NCI-H2227 (cell line): ENCODE measurements around the gene RAB37.

ENCODE experiments used
- DNase-seq: peaks from one replicate; lab custom pipeline; 2025; ENCODE audit not compliant: unreplicated experiment; lab: John Stamatoyannopoulos, UW

Gene RAB37

DNA sequence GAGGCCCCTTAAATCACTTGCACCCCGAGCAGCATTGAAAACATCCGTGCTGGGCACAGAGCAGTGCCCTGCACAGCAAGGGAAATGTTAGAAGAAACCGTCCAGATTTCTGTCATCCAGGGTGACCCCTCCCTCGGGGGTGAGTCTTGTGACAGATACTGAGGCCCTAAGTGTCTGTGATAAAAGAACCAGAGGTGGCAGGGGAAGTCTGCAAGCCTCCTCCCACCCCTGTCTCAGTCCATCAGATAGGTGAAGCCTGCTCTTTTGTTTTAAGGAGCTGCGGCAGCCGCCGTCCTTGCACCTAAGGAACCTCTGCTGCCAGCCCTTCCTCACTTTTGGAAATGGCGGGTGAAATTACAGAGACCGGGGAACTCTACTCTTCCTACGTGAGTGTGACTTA, 39.9 kb downstream of the RAB37 start:
- DNase-seq: no peak

DNA sequence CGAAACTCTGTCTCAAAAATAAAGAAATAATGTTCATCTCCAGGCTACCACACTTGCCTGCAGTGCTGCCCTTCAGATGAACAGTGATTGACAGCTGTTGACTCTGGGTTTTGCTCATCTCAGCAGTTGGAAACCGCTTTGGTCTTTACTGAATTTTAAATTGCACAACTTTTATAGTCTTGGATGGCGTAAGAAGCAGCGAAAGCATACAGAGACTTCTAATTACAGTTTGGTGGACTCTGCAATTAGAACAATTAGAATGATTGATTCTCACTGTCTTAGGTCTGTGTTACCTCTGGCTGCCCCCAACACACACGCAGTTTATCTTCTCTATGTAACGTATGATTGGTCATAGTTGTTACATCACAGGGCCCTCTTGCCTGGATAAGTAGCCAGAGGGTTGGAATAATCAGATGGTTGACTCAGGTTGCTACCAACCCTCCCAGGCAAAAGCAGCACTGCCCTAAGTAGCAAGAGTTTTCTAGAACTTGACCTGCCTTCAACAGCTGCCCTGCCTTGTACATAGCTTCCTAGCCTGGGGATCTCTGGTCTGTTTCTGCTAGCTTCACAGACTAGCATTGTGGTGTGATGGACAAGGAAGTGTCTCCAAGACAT, 41.0 kb downstream of the RAB37 start:
- no peak for DNase-seq

DNA sequence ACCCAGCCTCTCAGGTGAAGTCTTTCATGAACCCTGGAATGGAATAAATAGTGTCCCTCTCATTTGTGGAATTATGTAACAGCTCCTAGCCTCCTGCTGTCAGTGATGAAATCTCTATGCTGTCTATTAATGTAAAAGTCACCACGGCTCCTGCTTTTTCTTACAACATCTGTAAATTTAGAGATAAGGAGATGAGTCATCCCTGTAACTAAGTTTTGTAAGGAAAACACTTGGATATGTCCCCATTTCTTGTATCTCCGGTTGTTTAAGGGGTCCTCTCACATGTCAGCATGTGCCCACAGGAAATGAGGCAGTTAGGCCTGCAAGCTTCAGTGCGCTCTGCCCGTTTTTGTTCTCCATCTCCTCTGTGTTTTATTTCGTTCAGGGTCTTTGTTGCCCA, 41.9 kb downstream of the RAB37 start:
- no peak for DNase-seq

DNA sequence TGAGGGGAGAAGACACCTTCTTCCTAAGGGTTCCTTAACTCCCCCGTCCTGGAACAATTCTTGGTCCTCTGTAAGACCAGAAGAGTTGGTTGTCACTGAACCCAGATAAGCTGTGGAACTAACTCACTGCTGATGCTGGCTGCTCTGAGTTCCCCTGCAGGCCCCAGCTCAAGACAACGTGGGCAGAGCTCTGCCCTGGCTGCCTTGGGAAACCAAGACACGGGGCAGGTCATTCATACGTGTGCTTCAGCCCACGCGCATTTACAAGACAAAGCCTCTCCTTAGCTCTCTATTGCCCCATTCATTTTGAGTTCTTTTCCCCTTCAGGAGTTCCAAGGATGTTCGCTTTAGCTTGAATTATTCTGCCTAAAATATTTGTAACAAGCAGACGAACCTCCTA, 42.4 kb downstream of the RAB37 start:
- DNase-seq: no peak

DNA sequence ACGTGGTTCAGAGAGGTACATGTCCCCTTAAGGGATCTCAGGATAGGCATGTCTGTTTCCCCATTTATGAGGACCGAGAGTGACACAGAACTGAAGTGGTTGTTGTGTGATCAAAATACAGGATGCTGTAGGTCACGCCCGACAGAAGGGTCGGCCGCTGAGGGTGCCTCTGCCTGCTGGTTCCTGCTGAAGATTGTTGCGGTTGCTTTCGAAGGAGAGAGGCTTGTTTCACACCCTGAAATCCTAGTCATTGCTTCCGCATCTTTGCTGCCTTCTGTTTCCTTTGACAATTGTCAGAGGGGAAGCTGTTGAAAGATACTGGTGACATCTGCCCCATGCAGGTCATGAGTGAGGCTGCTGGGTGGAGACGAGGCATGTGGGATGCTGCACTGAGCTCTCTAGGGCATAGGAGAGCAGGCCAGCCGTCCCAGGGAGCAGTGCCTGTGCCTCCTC, 42.9 kb downstream of the RAB37 start:
- DNase-seq: no peak

DNA sequence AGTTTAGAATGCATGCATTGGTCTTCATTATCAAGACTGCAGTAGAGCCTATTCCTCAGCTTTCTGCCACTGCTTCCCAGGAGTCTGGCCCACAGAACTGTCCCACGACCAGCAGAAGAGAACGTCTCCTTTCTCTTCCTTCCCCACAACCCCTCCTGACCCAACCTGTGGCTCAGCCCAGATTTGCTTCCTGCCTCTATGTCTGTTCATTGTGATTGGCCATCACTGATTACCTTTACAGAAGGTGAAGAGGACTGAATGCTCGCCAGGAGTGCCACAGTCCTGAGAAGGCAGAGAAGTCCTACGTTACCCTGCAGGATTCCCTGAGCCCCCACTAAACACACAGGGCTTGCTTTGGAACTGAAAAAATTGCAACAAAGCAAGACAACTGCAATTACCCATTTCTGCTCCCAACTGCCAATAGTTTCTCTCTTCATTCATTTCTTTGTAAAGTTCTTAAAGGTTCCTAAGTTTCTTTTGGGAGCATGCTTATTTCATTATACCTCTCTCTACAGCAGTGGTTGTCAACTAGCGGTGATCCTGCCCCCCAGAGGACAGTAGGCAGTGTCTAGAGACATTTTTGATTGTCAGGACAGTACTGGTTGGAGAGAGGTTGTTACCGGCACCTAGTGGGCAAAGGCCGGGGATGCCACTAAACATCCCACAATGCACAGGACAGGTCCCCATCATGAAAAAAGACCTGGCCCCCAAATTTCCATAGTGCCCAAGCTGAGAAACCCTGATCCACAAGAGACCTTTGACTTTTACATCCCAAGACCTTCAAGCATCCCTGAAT, 43.6 kb downstream of the RAB37 start:
- no peak for DNase-seq

DNA sequence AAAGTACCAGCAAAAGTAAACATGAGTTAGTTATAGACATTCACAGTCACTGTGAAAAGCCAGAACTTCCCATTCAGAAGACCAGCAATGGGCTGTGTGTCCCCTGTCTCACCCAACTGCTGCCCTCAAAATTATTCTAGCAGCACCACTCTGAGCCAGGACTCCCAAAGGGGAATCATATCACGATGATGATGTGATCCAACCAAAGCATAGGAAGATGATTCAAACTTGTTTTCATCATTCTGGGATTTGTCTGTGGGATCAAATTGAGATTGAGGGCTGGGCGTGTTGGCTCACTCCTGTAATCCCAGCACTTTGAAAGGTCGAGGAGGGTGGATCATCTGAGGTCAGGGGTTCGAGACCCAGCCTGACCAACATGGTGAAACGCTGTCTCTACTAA, 45.5 kb downstream of the RAB37 start:
- no peak for DNase-seq

DNA sequence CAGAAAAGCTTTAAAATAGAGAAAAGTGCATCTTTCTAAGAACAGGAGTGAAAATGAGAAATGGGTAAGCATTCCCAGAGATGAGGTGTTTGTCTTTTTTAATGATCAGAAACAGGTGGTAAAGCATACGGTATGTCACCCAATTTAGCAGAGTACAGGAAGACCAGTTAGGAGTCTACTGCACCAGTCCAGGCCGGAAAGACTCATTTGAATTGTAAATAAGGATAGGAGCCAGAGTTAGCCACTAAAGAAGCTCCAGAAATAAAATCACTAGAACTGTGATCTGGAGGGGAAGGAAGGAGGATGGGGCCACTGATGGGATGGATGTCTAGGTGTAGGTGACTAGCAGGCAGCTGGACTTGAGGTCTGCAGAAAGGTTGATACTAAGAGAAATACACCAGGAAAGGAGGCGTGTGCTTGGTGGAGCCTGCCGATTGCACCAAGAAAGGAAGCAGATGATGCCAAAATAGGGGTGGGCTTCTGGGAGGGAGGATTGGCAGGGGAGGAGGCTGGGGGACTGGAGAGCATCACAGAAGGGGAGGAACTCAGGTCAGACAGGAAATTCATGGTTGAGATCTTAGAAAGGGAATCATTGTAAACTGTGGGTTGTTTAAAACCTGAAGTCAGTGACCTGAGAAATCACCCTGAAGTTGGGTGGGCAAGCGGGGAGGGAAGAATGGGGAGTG, 47.2 kb downstream of the RAB37 start:
- no peak for DNase-seq

DNA sequence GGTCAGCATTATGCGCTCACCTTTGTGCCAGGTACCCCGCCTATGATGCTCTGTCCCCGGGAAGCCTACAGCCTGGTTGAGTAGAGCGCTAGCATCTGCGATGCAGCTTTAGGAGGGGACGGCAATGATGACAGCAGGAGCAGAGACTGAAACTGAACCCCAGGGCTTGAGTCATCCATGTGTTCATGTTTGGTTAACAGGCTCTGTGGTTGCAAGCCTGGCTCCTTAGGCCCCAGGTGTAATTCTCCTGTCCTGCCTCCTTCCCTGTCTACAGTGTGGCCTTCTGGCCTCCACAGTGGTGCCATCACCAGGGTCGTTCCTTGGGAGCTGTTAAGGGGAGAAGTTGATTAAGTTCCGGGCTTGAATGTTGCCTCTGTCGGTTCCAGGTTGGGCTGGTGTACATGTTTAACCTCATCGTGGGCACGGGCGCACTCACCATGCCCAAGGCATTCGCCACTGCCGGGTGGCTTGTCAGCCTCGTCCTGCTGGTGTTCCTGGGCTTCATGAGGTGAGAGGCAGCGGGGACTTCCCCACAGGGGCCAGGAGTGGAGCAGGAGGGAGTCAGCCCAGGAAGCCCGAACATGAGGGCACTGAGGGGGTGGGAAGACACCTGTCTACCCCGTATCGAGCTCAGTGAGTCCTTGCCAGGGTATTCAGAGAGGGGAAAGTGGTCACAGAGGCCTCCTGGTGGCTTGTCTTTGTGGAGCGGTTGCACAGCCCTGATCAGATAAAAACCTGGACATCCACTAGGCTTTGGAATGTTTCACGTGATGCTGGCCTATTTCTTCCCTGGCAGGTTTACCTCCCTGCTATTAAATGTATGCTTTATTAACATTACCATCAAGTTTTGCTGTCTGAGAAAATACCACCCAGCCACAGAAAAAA, 48.3 kb downstream of the RAB37 start:
- no peak for DNase-seq

DNA sequence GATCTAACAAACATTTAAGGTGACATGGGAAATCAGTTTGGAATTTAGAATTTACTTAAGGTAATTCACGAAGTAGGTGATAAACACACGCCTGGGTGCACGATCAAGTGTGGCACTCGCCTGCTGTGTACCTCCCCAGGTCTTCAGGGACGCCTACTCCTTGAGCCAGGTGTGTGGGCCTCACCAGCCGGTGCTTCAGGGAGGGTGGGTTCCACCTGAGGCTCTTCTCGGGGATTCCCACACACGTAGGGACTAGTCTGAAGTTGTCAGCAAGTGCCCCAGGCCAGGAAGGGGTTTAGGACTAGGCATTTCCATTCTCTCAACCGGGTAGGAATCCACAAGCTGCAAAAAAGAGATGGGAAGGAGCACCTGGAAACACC, 48.9 kb downstream of the RAB37 start:
- DNase-seq: no peak

DNA sequence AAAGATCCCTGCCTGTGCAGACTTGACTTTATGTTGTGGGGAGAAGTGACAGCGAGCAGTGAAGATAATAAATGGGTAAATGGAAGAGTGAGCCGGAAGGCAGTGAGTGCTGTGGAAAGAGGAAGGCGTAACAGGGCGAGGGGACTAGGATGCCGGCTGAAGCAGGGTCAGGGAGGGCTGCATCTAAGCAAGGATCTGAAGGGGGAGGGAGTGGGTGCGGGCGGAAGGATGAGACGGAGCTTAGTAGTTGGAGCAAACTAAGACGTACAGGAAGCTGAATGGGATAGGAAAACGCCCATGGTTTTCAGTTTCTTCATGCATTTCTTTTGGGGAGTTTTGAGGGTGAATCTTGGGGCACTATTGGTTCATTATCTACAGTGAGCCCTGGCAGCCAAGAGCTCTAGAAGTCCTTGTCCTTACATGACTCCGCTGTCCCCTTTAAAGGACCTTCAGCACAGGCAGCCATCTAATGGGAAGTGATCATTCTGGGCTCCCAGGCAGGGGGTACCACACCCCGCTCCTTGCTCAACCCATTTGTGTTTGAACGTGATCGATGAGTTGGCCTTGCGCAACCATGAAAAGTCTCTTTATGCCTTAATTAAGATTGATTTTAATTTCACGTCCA, 49.5 kb downstream of the RAB37 start:
- no peak for DNase-seq

DNA sequence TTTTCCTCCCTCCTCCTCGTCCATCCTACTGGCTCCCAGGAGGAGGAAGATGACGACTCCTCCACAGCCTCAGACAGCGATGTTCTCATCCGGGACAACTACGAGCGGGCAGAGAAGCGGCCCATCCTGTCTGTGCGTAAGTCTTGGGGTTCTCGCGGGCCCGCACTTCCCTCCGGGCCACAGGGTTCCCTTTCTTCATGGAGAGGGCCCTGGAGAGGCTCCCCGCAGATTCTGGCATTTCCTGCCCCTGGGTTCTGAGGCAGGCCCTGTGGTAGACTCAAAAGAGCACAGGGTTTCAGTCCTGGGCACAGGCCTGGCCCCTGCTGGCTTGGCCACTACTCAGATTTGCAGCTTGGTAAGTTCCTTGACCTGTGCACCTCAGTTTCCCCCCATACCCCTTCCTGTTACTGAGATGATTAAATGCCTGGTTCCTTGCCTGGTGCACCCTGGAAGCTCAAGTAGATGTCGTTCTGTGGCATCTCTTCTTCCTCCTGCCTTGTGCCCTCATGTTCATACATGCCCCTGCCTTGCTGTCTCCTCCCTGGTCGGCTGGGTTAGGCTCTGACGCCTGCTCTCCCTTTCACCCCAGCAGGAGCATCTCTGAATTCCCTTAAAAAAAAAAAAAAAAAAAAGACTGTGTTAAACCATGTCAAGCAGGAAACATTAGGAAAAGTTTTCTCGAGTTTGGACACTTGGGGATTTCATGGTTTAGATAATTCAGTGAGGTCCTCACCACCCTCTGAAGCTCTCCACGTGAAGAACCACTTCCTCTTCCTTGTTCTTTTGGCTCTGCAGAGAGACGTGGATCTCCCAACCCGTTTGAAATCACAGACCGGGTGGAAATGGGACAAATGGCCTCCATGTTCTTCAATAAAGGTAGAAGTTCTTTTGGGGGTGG, 53.4 kb downstream of the RAB37 start:
- no peak for DNase-seq

DNA sequence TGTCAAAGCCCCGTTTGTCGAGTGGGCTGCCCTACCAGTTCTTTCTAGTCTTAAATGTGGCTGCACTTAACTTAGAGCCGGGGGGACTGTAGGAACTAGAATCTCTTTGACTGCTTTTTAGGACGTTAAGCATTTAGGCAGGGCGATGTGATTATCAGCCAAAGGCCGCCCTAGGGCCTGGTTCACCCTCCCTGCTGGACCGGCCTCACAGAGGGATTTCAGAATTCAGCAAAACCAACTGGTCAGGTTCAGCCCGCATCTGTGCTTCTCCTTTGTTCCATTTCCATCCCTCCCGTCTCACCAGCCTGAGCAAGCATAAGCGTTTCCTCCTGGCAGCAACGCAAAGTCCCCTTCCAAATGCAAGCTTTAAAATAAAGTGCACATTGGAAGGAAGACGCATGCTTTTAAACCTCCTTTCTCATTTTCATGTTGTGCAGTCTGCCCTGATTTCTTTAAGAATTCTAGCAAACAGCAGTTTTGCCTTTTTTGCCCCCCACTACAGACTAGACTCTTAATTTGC, 55.6 kb downstream of the RAB37 start:
- no peak for DNase-seq

DNA sequence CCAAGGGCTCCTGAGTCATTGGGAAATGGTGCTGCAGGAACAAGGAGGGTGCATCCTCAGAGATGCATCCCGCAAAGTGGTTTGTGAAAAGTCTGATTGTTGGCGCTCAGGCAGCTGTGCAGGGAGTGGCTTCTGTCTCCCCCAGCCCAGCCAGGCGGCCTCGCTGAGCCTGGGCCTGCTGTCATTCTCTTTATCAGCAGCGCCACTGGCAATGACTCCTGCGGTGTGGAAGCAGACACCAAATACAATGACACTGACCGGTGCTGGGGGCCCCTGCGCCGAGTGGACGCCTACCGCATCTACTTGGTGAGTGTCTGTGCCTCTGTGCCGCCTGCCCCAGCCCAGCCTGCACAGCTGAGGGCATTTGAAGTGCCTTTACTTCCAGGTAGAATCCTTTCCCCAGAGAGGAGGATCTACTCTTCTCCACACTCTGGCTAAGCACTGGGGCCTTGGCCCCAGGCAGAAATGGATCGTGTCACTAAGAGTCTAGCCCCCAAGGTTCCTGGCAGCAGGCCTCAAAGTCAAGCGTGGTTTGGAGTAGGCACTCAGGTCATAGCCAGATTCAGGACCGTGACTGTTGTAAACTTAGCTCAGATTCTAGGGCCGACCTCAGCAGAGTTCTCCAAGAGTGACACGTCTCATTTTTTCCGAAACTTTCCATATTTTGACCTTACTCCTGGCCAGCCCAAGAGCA, 58.4 kb downstream of the RAB37 start:
- no peak for DNase-seq

DNA sequence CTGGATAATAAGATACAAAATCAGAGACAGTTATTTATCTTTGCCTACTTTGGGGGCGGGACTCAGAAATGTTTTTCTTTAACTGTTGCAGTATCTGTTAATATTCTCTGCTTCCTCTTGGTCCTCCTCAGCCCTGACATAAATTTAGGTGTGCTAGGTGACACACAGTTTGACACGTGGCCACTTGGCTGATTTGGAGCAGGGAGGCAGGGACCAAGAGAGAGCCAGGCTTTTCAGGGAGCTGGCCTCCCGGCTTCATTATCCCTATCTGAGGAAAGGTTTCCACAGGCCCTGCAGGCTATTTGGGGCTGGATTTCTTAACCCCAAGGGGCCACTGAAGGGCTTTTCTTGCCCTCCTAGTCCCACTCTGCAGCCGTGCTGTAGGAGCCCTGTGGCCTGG, 59.2 kb downstream of the RAB37 start:
- no peak for DNase-seq

DNA sequence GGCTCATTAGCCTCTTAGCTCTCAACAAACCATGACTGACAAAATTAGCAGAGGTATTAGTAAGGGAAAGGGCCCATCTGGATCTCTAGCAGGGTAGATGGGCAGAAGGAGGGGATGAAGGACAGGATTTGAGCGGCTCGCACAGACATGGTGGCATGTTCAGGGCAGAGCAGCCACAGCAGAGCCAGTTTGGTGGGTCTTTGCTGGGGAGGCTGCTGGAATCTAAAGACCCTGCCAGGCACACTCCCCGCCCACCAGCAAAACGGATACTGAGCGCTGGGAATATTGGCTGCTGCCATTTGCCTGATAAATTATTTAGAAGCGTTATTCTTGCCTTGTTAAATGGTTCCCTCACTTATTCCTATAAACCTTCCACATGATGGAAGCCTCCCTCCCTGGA, 59.8 kb downstream of the RAB37 start:
- no peak for DNase-seq
